K562 (cell line): ENCODE measurements around the gene RCC2.

ENCODE experiments used
- ELF4 ChIP-seq: fragments of 450-650 bp; formaldehyde crosslinking; IDR thresholded peaks from 2 replicates; pipeline ENCODE4 v1.4.0; 2022; ENCODE audit warnings: missing genetic modification characterization
- EP300 ChIP-seq: IDR thresholded peaks from 2 replicates; pipeline ENCODE4 v1.6.1; 2012; ENCODE audit warnings: low read length, improper control_type of control experiment
- SP1 ChIP-seq: sonication (generic); formaldehyde crosslinking; IDR thresholded peaks from 2 replicates; pipeline ENCODE4 v1.8.1; 2022; ENCODE audit warnings: mild to moderate bottlenecking, missing genetic modification reagents
- U2AF2 ChIP-seq: fragments of 200-400 bp; formaldehyde crosslinking; optimal IDR thresholded peaks from 2 replicates; pipeline ENCODE3; 2017; ENCODE audit warnings: low read depth, mild to moderate bottlenecking, low read length

DNA sequence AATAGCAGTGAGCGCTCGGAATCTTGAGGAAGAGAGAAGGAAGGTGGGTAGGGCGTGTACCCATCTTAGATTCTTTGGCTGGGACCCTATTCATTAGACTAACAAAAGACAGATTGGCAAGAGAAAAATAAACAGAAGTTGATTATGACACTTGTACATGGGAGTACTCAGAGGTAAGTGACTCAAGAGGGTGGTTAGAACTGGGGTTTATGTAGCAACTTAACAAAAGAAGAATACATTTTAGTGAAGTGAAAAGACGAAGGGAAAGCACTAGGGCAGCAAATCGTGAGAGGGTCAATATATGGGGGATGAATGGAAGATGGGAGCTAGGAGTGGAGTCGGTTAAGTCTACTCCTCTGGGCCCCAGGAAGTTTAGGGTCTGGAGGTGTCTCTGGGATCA, 25.8 kb upstream of the RCC2 start:
- TF ChIP-seq EP300 = no peak
- no peak for TF ChIP-seq ELF4 (CRISPR knock-in tag)
- TF ChIP-seq SP1 (CRISPR knock-in tag) = no peak
- TF ChIP-seq U2AF2 = no peak
